Measurements from ENCODE around the gene MEIOC.

The MEIOC gene

GRCh38 chr17:44648963-44649362 lies 7.3 kb upstream of the MEIOC start:
- H3K4me3 ChIP-seq (replicated peaks; ENCODE audit: low read depth, low read length) = no peak overlapping the region
- no peak for TF ChIP-seq CTCF (IDR thresholded peaks at IDR 0.05; ENCODE audit: low read length, missing control alignments)
- DNase-seq (ENCODE audit: low read depth) = no peak

GRCh38 chr17:44651228-44651627 lies 5.0 kb upstream of the MEIOC start:
- TF ChIP-seq CTCF (IDR thresholded peaks at IDR 0.05; ENCODE audit: low read length, missing control alignments) = no peak
- DNase-seq (ENCODE audit: low read depth) = no peak

GRCh38 chr17:44652727-44653126 lies 3.5 kb upstream of the MEIOC start:
- TF ChIP-seq CTCF (IDR thresholded peaks at IDR 0.05; ENCODE audit: low read length, missing control alignments) = no peak
- no peak for DNase-seq (ENCODE audit: low read depth)
- no peak overlapping the region for H3K4me3 ChIP-seq (replicated peaks; ENCODE audit: low read depth, low read length)

More at GRCh38 chr17:44651228-44651627, 5.0 kb upstream of the MEIOC start:
- H3K4me3 ChIP-seq (replicated peaks; ENCODE audit: low read depth, low read length) = no peak overlapping the region

DNA sequence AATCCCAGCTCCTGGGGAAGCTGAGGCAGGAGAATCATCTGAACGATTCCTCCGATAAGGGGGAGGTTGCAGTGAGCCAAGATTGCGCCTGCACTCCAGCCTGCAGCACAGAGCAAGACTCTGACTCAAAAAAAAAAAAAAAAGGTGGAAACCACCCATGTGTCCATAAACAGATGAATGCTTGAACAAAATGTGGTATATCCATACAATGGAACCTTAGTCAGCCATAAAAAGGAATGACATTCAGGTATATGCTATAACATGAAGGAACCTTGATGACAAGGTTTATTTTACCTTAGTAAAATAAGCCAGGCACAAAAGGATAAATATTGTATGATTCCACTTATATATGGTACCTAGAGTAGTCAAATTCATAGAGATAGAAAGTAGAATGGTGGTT lies 2.9 kb upstream of the MEIOC start:
- DNase-seq (ENCODE audit: low read depth) = no peak
- no peak overlapping the region for H3K4me3 ChIP-seq (replicated peaks; ENCODE audit: low read depth, low read length)
- no peak for TF ChIP-seq CTCF (IDR thresholded peaks at IDR 0.05; ENCODE audit: low read length, missing control alignments)

DNA sequence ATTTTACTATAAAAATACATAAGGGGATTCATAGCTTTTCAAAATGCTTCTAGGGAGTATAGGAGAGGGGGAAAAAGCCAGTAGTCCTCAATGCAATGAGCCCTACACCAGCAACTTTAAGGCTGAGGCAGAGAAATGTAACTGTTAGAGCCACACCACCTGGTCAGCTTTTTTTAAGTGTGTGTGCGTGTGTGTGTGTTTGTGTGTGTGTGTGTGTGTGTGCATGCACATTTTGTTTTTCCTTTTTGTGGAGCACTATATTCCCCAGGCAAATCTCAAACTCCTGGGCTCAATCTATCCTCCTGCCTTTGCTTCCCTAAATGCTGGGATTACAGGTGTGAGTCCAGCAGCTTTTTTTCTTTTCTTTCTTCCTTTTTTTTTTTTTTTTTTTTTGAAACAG lies 2.3 kb upstream of the MEIOC start:
- no peak for TF ChIP-seq CTCF (IDR thresholded peaks at IDR 0.05; ENCODE audit: low read length, missing control alignments)
- no peak overlapping the region for H3K4me3 ChIP-seq (replicated peaks; ENCODE audit: low read depth, low read length)

GRCh38 chr17:44661835-44662234 lies 5.6 kb downstream of the MEIOC start:
- H3K4me3 ChIP-seq (replicated peaks; ENCODE audit: low read depth, low read length) = no peak overlapping the region
- no peak for TF ChIP-seq CTCF (IDR thresholded peaks at IDR 0.05; ENCODE audit: low read length, missing control alignments)
- DNase-seq (ENCODE audit: low read depth) = no peak

More for the DNA sequence above, 2.3 kb upstream of the MEIOC start:
- no peak for DNase-seq (ENCODE audit: low read depth)

DNA sequence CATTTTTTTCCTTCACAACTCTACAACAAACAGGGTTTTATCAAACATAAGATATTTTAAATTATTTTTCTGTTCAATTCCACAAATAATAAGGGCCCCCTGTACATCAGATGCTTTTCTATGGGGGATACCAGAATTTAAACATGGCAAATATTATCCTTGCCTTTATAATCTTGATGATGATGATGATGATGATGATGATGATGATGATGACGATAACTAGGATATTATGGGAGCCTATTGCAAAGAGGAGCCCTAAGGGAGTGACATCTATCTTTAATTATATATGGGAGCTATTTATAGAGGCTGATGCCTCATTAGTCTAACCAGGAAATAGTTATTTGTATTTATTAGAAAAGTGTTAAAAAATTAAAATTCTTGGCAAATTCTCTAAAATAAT lies 6.8 kb downstream of the MEIOC start:
- no peak for TF ChIP-seq CTCF (IDR thresholded peaks at IDR 0.05; ENCODE audit: low read length, missing control alignments)
- no peak for DNase-seq (ENCODE audit: low read depth)
- no peak overlapping the region for H3K4me3 ChIP-seq (replicated peaks; ENCODE audit: low read depth, low read length)

Data from fibroblast of pulmonary artery (primary cell).